Medulla oblongata (tissue), 1 donor: ENCODE data around the gene AKAP13.

Source experiments
- DNase-seq: peaks from one replicate; pipeline ENCODE4 v3.0.0-alpha.2; 2015; ENCODE audit errors: extremely low spot score

The AKAP13 gene

GRCh38 chr15:85598718-85599398 is 218.5 kb downstream of the AKAP13 start:
- no peak for DNase-seq

GRCh38 chr15:85600001-85600400 is 219.6 kb downstream of the AKAP13 start:
- no peak for DNase-seq

DNA sequence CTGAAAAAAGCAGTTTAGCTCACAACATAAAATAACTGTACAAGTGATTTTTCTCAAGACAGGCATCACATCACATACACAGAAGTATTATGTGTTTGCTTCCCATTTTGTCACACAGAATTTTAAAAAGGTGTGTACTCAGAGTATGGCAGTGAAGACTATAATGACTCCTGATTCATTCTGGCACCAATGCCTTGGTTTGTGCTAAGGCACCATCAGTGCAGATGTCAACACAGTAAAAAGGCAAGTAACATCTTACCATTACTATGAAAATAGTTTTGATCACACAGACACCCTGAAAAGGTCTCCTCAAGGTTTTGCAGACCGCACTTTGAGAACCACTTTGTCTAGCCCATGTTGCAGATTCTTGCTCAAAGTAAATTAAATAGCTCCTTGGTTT is 222.8 kb downstream of the AKAP13 start:
- DNase-seq = no peak

- no peak for DNase-seq
Measured at GRCh38 chr15:85603703-85604102, 223.3 kb downstream of the AKAP13 start.

GRCh38 chr15:85604194-85604593 is 223.8 kb downstream of the AKAP13 start:
- DNase-seq = no peak

DNA sequence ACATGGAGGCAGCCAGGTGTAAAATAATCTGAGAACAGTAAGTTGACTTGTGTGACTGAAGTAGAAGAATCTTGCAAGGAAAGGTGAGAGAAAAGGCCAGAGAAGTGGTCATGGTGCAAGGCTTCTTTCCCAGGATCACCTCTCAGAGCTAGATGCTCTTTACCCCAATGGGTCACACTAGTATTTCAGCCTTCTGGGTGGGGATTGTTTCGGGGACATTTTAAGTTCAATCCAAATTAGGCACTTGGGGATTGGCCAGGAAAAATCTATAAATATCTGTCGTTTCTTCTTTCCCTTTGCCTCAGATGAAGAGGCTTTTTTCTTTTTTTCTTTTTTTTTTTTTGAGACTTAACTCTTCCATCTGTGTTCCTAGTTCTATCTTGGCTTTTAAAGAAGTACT is 226.3 kb downstream of the AKAP13 start:
- no peak for DNase-seq

GRCh38 chr15:85607141-85607806 is 226.9 kb downstream of the AKAP13 start:
- DNase-seq = no peak

GRCh38 chr15:85607842-85608241 is 227.4 kb downstream of the AKAP13 start:
- DNase-seq = peak; percentile 40

GRCh38 chr15:85609492-85609891 is 229.1 kb downstream of the AKAP13 start:
- DNase-seq = no peak

GRCh38 chr15:85611361-85611760 is 231.0 kb downstream of the AKAP13 start:
- no peak for DNase-seq

DNA sequence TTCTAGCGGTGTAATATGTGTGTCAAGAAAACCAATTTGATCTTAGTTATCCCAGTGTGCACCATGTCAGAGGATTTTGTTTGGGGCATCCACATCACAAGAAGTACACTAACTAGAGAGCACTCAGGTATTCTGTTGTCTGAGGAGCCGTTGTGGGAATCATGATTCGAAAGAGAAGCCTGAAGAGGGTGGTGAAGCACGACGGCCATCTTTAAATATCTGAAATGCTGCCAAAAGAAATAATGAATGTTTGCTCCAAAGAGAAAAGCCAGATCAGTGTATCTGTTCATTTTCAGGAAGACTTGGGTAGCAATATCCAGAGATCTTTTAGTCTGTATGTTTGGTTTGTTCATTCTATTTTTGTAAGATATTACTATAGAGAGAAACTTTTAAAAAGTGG is 233.7 kb downstream of the AKAP13 start:
- no peak for DNase-seq

DNA sequence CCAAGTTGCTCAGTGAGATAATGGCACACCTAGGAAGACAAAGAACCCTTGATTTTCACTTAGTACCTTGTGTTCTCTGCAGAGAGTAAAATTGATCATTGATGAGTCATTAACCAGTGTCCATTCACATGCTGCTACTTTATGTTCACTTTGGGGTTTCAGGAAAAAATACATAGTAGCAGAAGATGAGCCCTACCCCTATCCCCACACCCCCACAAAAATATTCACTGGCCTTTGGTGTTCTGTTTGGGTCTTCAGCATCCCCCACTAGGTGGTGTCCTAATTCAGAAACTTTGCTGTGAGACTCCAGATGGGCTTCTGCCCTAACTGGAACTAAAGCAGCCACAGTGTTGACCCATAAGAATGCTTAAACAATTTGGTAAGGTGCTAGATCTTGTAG is 235.5 kb downstream of the AKAP13 start:
- peak; percentile 75 for DNase-seq

GRCh38 chr15:85616549-85617110 is 236.2 kb downstream of the AKAP13 start:
- DNase-seq = no peak

DNA sequence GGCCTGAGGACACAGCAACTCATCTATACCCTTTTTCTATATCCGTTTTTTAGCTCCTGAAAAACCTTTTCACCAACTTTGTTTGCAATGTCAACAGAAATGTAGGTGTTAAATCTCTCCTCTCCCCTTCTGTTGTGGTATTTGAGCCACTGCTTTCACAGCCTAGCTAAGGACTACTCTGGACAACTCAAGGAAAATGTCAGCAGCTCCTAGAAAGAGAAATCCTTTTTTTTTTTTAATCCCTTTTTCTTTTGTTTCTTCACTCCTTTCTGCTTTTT is 237.8 kb downstream of the AKAP13 start:
- DNase-seq = peak; percentile 19

DNA sequence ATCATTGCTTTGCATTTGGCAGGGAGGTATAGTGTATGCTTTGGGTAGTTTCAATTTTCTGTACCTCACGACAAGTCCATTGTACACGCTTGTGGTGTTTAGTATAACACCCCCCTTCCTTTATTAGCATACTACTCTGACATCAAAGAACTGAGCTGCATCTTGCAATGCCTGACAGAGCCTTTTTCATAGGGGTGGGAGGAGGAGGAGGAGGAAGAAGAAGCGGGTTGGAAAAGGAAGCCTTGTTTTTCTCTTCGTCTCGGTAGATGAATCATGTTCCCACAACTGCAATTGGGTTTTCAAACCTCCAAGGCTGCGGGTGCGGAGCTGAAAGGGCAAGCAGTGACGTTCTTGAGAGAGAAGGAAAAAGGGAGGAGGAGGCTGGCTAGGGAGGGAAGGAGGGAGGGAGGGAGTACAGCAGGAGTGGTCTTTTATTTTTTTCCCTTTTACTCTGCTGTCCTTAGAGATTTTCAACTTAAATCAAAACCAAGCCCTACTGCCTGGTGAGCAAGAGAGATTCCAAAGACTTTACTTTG is 238.6 kb downstream of the AKAP13 start:
- DNase-seq = peak; percentile 76

GRCh38 chr15:85619992-85620689 is 239.7 kb downstream of the AKAP13 start:
- DNase-seq = no peak

GRCh38 chr15:85620690-85621049 is 240.3 kb downstream of the AKAP13 start:
- no peak for DNase-seq

- no peak for DNase-seq
Measured at GRCh38 chr15:85621094-85621493, 240.7 kb downstream of the AKAP13 start.

DNA sequence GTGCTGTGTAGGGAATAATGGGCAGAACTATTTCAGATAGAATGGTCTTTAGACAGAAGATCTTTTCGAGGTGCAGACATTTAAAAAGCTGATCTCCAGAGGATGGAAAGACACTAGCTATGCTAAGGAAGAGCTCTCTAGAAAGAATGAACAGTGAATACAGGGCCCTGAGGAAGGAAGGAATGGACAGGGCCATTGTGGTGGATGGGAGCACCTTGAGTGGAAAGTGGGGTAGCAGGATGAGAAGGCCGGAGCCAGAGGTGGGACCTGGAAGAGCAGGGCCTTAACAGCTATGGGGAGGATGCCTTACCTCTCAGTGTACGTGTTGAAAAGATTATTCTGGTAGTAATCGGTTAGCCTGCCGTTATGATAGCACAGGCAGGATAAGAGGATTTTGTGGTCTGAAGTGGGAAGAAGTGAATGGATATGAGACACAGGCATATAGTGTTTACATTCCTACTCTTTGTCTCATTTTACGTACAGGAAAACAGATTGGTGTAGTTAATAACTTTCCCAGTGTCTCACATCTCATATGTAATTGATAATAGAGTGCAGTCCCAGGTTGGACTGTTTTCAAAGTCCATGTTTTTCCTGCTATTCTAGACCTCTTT is 241.9 kb downstream of the AKAP13 start:
- no peak for DNase-seq

DNA sequence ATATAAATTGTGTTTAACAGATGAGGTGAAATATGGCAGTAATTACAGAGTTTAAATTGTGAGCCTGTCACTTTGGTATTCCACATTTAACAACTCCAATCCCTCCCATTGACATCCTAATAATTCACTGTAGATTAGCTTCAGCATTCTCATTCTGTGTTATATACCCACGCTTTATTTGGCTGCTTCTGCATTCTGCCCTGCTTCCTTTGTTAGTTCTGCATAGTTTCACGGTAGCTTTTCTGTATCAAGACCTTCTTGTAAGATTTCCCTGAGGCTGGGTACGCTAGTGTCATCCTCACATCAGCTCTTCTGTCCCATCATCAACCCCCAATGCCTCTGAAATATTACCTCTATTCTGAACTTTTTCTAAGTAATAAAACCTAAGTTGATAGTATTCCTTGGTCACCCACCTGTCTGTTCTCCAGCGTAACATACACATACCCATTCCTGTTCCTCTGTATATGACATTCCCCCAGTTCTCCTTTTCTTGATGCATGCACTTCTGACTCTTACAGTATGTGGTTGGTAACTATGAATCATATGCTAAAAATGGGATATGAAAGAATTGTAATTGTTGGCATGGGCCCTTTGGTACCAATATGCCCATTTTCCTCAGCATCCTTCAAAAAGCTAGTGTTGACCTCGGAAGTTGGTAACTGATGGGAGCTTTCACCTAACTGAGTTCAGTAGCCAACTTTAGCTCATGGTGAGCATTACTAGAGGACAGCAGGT is 243.1 kb downstream of the AKAP13 start:
- DNase-seq = no peak

DNA sequence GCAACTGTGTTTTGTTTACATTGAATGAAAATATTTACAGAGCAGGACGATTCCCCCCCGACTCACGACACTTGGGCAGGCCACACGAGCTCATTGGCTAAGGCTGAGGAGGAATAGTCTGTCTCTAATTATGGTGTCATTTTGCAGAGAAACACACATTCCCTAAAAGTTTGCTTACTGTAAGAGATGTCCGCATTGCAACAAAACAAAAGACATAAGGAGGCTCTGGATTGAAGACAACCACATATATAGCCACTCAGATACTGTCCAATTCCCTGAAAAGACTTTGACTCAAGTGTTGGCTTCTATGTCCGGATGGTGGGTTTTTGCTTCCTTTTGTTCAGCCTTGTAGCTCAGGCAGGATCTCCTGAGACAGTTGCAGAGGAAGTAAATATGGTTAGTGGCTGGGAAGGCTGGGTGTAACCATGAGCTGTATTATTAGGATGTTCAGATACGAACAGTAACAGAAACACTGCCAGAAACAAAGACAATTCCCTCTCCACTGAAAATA is 243.9 kb downstream of the AKAP13 start:
- peak; percentile 64 for DNase-seq
